Liver (tissue), 3 donors: ENCODE data around the gene FSD1L.

Source experiments
- CTCF ChIP-seq: fragments of 150-350 bp; IDR thresholded peaks from 2 replicates; pipeline ENCODE4 v1.5.1; 2017; ENCODE audit warnings: improper control_type of control experiment, low read depth, low read length; ENCODE audit not compliant: missing input control
- GABPA ChIP-seq, 2 donors: IDR thresholded peaks in 1 of 2; conservative IDR thresholded peaks in 1 of 2; 2 replicates each; pipeline ENCODE4 v1.6.1; 2016; ENCODE audit warnings: antibody characterized with exemption in 2 of 2, mild to moderate bottlenecking in 1 of 2, moderate library complexity in 1 of 2
- donor health status: healthy.
- donor health status: healthy.

GRCh38 chr9:105445203-105445881 is 2.5 kb upstream of the FSD1L start:
- no peak for TF ChIP-seq GABPA (IDR thresholded peaks at IDR 0.05 in 1 of 2, conservative IDR thresholded peaks at IDR 0.05 in 1 of 2)
- no peak for TF ChIP-seq CTCF
